ENCODE results near the gene MAPK8IP2. TPM values are rescaled to one million over a fixed set of nuclear protein-coding genes. Genes with fewer than 3 reads are reported as not detected.

Gene MAPK8IP2
- total RNA-seq, 4 donors from 2014 or later: 0.94 to 3.3 (median 1.5) TPM

DNA sequence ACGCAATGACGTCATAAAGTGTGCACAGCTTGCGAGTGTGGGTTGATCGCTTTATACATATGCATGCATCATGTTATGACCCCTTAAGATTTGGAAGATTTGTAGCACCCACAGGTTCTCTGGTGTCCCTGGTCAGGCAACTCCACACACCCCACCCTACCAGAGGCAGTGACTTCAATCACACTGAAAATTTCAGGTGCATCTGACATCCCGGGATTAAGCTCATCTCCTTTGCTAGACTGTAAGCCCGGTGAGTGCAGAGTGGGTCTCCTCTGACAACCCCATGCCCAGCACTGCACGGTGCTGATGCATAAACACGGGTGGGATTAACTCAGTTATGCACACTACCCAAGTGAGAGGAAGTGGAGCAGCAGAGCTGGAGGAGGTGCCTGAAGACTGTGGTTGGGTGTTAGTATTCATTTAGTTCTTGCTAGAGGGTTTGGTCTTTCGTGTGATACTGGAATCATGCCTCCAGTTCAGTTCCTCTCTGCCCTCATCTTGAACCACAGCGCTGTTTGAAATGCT lies 20.8 kb downstream of the MAPK8IP2 start:
- no peaks in the 10 kb centered on the region for H3K36me3 ChIP-seq
- no peaks in the 10 kb centered on the region for H3K27me3 ChIP-seq
- intact Hi-C loops (cut with DNase I): no loop called here
- TF ChIP-seq, protein P1, sequence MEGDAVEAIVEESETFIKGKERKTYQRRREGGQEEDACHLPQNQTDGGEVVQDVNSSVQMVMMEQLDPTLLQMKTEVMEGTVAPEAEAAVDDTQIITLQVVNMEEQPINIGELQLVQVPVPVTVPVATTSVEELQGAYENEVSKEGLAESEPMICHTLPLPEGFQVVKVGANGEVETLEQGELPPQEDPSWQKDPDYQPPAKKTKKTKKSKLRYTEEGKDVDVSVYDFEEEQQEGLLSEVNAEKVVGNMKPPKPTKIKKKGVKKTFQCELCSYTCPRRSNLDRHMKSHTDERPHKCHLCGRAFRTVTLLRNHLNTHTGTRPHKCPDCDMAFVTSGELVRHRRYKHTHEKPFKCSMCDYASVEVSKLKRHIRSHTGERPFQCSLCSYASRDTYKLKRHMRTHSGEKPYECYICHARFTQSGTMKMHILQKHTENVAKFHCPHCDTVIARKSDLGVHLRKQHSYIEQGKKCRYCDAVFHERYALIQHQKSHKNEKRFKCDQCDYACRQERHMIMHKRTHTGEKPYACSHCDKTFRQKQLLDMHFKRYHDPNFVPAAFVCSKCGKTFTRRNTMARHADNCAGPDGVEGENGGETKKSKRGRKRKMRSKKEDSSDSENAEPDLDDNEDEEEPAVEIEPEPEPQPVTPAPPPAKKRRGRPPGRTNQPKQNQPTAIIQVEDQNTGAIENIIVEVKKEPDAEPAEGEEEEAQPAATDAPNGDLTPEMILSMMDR (IDR thresholded peaks at IDR 0.05): no peak
- TF ChIP-seq POLR2A (IDR thresholded peaks at IDR 0.05): no peak
- 24 to 34% methylated on average over 10 of the region's 10 CpGs for WGBS, 2 donors
- H3K27ac ChIP-seq: no peak overlapping the region
- no peak for DNase-seq
- no peak overlapping the region for H3K4me3 ChIP-seq (replicated peaks in 1 of 3)
- H3K9me3 ChIP-seq: no peaks in the 10 kb centered on the region
- peaks cover 7 to 26% of the 10 kb centered on the region in 2 donors for H3K4me1 ChIP-seq

DNA sequence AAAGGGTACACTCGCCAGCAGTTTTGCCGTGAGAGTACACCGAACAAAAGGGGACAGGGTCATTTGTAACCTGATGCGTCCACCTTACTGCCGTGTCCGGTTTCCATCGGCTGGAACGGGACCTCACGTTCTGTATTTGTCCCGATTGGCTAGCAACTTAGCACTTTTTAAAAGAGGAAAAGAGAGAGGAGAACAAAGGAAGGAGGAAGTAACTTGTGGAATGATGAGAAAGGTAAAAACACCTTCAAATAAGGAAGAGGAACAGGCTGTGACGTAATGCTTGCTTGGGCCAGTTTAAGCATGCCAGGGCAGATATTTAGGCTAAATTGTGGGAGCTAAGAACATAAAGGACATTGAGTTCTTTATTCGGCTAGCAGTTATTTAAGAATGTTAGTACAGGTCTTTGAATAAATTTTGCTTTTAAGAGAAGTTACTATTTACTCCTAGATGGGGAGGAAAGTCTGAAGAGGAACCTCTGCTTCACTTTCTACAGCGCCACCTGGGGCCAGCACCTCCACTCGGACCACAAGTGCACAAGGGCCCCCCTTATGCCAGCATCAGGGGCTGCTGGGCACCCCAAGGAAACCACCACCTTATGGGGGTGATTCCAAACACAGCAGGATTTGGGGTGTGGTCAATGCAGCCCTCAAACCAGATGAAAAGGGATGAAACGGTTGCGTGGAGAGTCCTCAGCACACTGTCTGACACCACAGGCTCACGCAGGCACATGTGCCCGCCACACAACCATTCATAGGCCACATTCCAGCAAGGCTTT lies 21.5 kb downstream of the MAPK8IP2 start:
- peak in 1 of 2 donors; percentile 24 for DNase-seq
- no peaks in the 10 kb centered on the region for H3K9me3 ChIP-seq
- H3K27ac ChIP-seq: no peak overlapping the region
- H3K27me3 ChIP-seq: no peaks in the 10 kb centered on the region
- 18 to 30% methylated on average over 18 of the region's 18 CpGs for WGBS, 2 donors
- intact Hi-C loops (cut with DNase I): no loop called here
- peaks cover 7 to 31% of the 10 kb centered on the region in 2 donors for H3K4me1 ChIP-seq
- no peaks in the 10 kb centered on the region for H3K36me3 ChIP-seq
- no peak for TF ChIP-seq POLR2A (IDR thresholded peaks at IDR 0.05)
- TF ChIP-seq, protein P1 (IDR thresholded peaks at IDR 0.05): peak in 1 of 6 experiments; percentile 16
- H3K4me3 ChIP-seq (replicated peaks in 1 of 3): no peak overlapping the region

DNA sequence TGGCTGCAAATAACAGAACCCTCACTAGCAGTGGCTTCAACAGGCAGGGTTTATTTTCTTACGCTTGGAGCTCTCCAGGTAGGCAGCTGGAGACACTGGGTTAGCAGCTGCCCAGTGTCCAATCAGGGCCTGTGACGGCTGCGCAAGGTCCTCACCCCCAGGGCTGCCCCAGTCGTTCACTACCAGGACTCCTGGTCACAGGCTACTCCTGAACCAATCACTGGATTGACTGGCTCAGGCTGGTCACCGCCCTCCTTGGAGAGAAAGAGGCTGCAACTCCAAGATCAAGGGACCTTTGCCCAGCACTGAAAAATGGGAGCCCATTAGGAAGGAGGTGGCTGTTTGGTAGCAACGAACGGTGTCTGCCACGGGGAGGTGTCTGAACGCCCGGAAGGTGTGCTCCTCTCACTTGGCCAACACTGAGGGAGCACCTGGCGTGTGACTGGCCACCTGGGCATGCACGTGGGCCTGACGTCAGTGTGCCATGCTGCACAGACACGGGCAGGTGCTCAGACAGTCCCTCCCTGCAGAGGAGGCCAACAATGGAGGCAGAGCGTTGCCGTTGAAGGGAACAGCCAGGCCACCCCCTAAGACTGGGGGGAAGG lies 22.2 kb downstream of the MAPK8IP2 start:
- H3K27ac ChIP-seq: no peak overlapping the region
- intact Hi-C loops (cut with DNase I): no loop called here
- peaks cover 7 to 35% of the 10 kb centered on the region in 2 donors for H3K4me1 ChIP-seq

DNA sequence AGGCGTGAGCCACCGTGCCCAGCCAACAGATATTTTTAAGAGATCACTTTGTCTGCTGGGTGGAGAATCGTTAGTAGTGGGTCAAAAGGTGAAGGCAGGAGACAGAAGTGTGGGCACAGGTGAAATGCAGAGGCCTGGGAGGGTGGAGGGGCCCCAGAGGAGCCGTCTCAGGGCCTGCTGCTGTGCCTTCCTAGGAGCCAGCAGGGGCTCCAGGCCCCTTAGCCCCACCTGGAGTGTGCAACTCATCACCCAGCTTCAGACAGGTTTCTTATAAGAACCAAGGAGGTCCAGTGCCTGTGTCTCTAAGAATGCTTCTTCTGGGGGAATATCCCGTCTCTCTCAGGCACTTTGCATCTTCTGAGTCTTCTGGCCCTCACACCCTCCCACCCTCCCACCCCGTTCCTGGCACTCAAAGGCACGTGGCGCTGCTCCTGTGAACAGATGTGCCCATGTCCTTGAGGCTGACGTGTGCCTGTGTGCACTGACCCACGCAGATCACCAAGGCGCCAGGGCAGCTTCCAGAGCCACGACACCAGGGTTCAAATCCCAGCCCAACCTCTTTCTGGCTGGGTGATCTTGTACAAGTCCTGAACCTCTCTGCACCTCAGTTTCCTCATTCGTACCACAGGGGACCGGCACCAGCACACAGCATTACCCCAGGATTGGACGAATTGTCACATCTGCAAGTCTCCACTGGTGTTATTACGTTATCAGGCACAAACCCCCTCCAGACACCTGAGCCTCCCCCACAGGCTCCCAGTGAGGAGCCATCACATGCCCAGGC lies 23.9 kb downstream of the MAPK8IP2 start:
- TF ChIP-seq, protein P1 (IDR thresholded peaks at IDR 0.05): no peak
- TF ChIP-seq POLR2A (IDR thresholded peaks at IDR 0.05): no peak
- Histone ChIP-seq H3K27ac (no peak overlapping the region), H3K36me3 (no peaks in the 10 kb centered on the region), H3K27me3 (no peaks in the 10 kb centered on the region), H3K4me3 (replicated peaks in 1 of 3) (no peak overlapping the region), H3K4me1 (peaks cover 14 to 42% of the 10 kb centered on the region in 2 donors), H3K9me3 (no peaks in the 10 kb centered on the region)
- no peak for DNase-seq
- 86 to 89% methylated on average over 12 of the region's 16 CpGs for WGBS, 2 donors
- intact Hi-C loops (cut with DNase I): loop anchor here (5.0 kb wide), 1 partner anchor 53 kb away; no protein-coding TSS in a partner anchor

More for the DNA sequence above, 22.2 kb downstream of the MAPK8IP2 start:
- Histone ChIP-seq H3K27me3 (no peaks in the 10 kb centered on the region), H3K36me3 (no peaks in the 10 kb centered on the region), H3K9me3 (no peaks in the 10 kb centered on the region), H3K4me3 (replicated peaks in 1 of 3) (no peak overlapping the region)
- DNase-seq: peak in 1 of 2 donors; percentile 9
- 66 to 70% methylated on average over 8 to 16 of the region's 16 CpGs for WGBS, 2 donors
- TF ChIP-seq, protein P1 (IDR thresholded peaks at IDR 0.05): no peak
- no peak for TF ChIP-seq POLR2A (IDR thresholded peaks at IDR 0.05)
